ENCODE data around the gene SP8. TPM values are rescaled to one million over a fixed set of nuclear protein-coding genes. Genes with fewer than 3 reads are reported as not detected.

The SP8 gene
- total and polyA plus RNA-seq, 7 donors: not detected

DNA sequence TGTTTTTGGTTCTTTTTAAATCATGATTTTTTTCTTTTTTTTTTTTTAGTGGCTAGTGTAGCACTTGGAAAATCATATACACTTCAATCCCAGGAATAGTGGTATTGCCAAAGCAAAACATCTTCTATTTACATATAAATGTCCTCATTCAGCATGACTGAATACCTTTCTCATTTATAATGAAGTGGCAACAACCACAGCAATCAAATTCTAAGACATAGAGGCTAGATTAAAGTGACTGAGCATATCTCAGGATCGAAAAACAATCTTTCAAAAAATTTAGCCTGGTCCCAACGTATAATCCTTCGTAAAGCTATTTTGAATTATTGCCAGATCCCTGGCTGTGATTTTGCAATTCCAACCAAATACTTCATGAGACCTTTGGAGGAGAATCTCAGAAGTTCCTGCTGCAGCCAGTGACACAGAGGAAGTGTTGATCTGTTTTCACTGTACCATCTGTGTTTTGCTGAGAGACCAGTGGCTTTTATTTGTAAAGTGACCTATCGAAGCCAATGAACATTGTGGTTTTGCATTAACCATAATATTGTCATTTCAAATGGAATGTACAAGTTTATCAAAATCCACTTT lies 29.8 kb upstream of the SP8 start:
- Histone ChIP-seq H3K9me3 (no peaks in the 10 kb centered on the region), H3K4me3 (no peak overlapping the region), H3K27me3 (ENCODE audit: insufficient read depth in 3 of 3, low read length in 2 of 3) (no peaks in the 10 kb centered on the region), H3K27ac (no peak overlapping the region), H3K36me3 (ENCODE audit: insufficient read depth in 1 of 2, low read depth in 1 of 2) (no peaks in the 10 kb centered on the region), H3K4me1 (no peaks in the 10 kb centered on the region)
- ATAC-seq (no peak), DNase-seq (no peak)
- TF ChIP-seq, protein P1, sequence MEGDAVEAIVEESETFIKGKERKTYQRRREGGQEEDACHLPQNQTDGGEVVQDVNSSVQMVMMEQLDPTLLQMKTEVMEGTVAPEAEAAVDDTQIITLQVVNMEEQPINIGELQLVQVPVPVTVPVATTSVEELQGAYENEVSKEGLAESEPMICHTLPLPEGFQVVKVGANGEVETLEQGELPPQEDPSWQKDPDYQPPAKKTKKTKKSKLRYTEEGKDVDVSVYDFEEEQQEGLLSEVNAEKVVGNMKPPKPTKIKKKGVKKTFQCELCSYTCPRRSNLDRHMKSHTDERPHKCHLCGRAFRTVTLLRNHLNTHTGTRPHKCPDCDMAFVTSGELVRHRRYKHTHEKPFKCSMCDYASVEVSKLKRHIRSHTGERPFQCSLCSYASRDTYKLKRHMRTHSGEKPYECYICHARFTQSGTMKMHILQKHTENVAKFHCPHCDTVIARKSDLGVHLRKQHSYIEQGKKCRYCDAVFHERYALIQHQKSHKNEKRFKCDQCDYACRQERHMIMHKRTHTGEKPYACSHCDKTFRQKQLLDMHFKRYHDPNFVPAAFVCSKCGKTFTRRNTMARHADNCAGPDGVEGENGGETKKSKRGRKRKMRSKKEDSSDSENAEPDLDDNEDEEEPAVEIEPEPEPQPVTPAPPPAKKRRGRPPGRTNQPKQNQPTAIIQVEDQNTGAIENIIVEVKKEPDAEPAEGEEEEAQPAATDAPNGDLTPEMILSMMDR (IDR thresholded peaks at IDR 0.05): no peak
- intact Hi-C loops (cut with DNase I): no loop called here
- WGBS, 3 donors: 13 to 22% (median 18%) methylated on average over 4 of the region's 4 CpGs

DNA sequence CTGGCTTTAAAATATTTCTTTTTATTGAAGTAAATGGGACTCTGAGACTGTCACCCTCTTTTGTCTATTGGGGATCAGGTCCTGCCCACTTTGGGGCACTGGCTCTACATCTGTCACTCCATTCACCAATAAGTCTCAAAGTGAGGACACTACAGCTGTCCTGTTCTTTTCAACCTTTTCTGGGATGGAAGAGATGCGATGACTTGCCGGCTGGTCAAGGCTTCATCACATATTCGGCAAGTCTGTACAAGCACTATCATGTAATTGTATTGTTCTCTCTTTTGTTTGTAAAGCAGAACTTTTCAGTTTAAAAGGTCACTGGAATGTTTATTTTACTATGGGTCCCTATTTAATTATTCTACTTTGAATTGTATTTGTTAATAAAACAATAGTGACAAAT lies 17.7 kb upstream of the SP8 start:
- Histone ChIP-seq H3K4me3 (no peak overlapping the region), H3K4me1 (no peaks in the 10 kb centered on the region), H3K9me3 (peaks cover 6% of the 10 kb centered on the region), H3K27ac (no peak overlapping the region), H3K36me3 (ENCODE audit: insufficient read depth in 1 of 2, low read depth in 1 of 2) (no peaks in the 10 kb centered on the region), H3K27me3 (ENCODE audit: insufficient read depth in 3 of 3, low read length in 2 of 3) (peaks cover 2 to 30% (median 5%) of the 10 kb centered on the region in 3 donors)
- TF ChIP-seq, protein P1 (IDR thresholded peaks at IDR 0.05): no peak
- intact Hi-C loops (cut with DNase I): loop anchor here in 1 of 2 donors (5.0 kb wide), 1 partner anchor 48 kb away; no protein-coding TSS in a partner anchor
- 78 to 83% (median 80%) methylated on average over 3 of the region's 3 CpGs for WGBS, 3 donors
- ATAC-seq (no peak), DNase-seq (no peak)

DNA sequence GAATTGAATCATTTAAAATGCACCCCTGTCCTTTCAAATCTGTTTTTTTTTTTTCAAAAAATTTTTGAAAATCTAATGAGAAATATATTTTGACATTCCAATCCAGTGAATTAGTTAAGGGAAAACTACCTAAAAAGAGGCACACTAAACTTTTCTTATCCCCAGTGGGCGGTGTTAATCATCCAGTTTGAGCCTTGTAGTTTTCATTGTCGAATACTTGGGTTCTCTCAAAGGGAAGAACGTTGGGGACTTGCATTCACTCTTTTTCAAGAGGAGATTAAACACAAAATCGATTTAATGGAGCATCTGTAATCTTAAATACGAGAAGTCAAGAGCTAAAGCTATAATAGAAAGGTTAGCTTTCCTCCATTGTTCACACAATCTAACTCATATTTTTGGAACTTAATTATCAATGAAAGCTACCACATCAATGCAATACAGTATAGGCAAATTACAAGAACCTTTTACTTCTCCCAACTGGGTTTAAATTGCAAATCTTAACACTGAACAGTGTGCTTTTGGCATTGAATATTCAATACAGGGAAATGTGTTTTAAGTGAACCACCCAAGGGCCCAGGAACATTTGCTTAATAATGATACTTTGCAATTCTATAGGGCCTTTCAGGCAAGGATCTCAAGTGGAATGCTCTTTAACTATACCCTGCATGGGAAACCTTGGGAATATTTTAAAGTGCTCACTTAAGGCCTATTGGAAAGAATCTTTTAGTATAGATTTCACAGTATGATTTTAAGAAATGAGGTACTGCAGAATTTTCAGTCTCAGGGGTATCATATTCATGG lies 13.1 kb upstream of the SP8 start:
- peaks cover 10 to 62% (median 24%) of the 10 kb centered on the region in 3 donors for H3K27me3 ChIP-seq (ENCODE audit: insufficient read depth in 3 of 3, low read length in 2 of 3)
- H3K27ac ChIP-seq: no peak overlapping the region
- H3K4me3 ChIP-seq: no peak overlapping the region
- no peaks in the 10 kb centered on the region for H3K36me3 ChIP-seq (ENCODE audit: insufficient read depth in 1 of 2, low read depth in 1 of 2)
- DNase-seq (no peak), ATAC-seq (no peak)
- intact Hi-C loops (cut with DNase I): loop anchor here in 1 of 2 donors (5.0 kb wide), 1 partner anchor 53 kb away; no protein-coding TSS in a partner anchor
- no peaks in the 10 kb centered on the region for H3K4me1 ChIP-seq
- TF ChIP-seq, protein P1 (IDR thresholded peaks at IDR 0.05): no peak
- no peaks in the 10 kb centered on the region for H3K9me3 ChIP-seq
- WGBS, 3 donors: 47 to 59% (median 54%) methylated on average over 5 of the region's 5 CpGs

DNA sequence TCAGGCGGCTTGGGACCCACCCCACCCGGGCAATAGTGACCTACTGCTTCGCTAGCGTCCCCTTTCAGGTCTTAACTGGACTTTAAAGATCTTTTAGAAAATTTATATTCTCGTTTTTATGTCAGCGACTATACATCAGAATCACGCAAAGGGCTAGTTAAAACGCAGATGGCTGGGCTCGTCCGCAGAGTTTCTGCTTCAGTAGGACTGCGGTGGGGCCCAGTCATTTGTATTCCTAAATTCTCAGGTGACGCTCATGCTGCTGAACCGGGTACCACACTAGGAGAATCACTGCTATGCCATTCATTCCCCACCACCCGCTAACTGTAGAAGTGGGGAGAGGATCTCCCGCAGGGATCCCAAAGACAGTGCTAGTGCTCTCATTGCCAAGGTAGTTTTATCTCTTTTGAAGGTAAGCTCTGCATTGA lies 12.0 kb upstream of the SP8 start:
- H3K36me3 ChIP-seq (ENCODE audit: insufficient read depth in 1 of 2, low read depth in 1 of 2): no peaks in the 10 kb centered on the region
- peaks cover 10 to 73% (median 30%) of the 10 kb centered on the region in 3 donors for H3K27me3 ChIP-seq (ENCODE audit: insufficient read depth in 3 of 3, low read length in 2 of 3)
- H3K27ac ChIP-seq: no peak overlapping the region
- WGBS, 3 donors: 5 to 9% (median 7%) methylated on average over 15 of the region's 15 CpGs
- no peaks in the 10 kb centered on the region for H3K4me1 ChIP-seq
- DNase-seq: no peak
- no peak for ATAC-seq
- no peaks in the 10 kb centered on the region for H3K9me3 ChIP-seq
- intact Hi-C loops (cut with DNase I): no loop called here
- TF ChIP-seq, protein P1 (IDR thresholded peaks at IDR 0.05): no peak
- H3K4me3 ChIP-seq: peak overlapping the region; percentile 62

Measured in psoas muscle (tissue), 8 donors.